HL-60 (cell line): ENCODE data around the gene CLTA.

ENCODE experiments used
- CTCF ChIP-seq: IDR thresholded peaks from one replicate; pipeline ENCODE4 v1.5.1; 2011; ENCODE audit warnings: low read length, control low read depth, inconsistent platforms; ENCODE audit not compliant: insufficient read depth
- GABPA ChIP-seq: IDR thresholded peaks from 2 replicates; pipeline ENCODE4 v1.6.1; 2012; ENCODE audit warnings: low read depth
- POLR2AphosphoS5 ChIP-seq: IDR thresholded peaks from 2 replicates; pipeline ENCODE4 v1.6.1; 2012; ENCODE audit warnings: low read depth
- REST ChIP-seq: IDR thresholded peaks from 2 replicates; pipeline ENCODE4 v1.6.1; 2012; ENCODE audit warnings: low read depth; ENCODE audit not compliant: insufficient replicate concordance
- SPI1 ChIP-seq: IDR thresholded peaks from 2 replicates; pipeline ENCODE4 v1.6.1; 2012; ENCODE audit warnings: low read depth, mild to moderate bottlenecking, borderline replicate concordance

GRCh38 chr9:36194326-36195000 is 3.7 kb downstream of the CLTA start:
- no peak for TF ChIP-seq CTCF
- TF ChIP-seq SPI1: no peak
- TF ChIP-seq POLR2AphosphoS5: no peak
- TF ChIP-seq REST: no peak
- TF ChIP-seq GABPA: no peak
